HepG2 (cell line): ENCODE results near the gene TMEM235. TPM values are rescaled to one million over a fixed set of nuclear protein-coding genes. Genes with fewer than 3 reads are reported as not detected.

Source experiments
- BHLHE40 ChIP-seq: IDR thresholded peaks from 2 replicates; pipeline ENCODE4 v1.6.1; 2011; ENCODE audit warnings: low read length, improper control_type of control experiment
- CEBPZ ChIP-seq: IDR thresholded peaks from 2 replicates; pipeline ENCODE4 v1.6.1; 2012; ENCODE audit warnings: low read length, improper control_type of control experiment
- FOSL1 ChIP-seq: sonication (generic); formaldehyde crosslinking; IDR thresholded peaks from 2 replicates; pipeline ENCODE4 v1.9.0; 2021; ENCODE audit warnings: missing genetic modification reagents, borderline replicate concordance
- FOXK2 ChIP-seq: fragments of 450-650 bp; IDR thresholded peaks from 2 replicates; pipeline ENCODE4 v1.6.1; 2016
- NFIC ChIP-seq: IDR thresholded peaks from 2 replicates; pipeline ENCODE4 v1.6.1; 2012; ENCODE audit warnings: mild to moderate bottlenecking, low read length, inconsistent platforms
- TGIF2 ChIP-seq: IDR thresholded peaks from 2 replicates; pipeline ENCODE4 v1.6.1; 2016; ENCODE audit warnings: control low read depth, missing compliant biosample characterization
- TIGD3 ChIP-seq: sonication (generic); formaldehyde crosslinking; IDR thresholded peaks from 2 replicates; pipeline ENCODE4 v1.5.1; 2020; ENCODE audit warnings: mild to moderate bottlenecking, missing genetic modification reagents, borderline replicate concordance
- ZHX2 ChIP-seq, 2 experiments: sonication (generic) in 1 of 2; formaldehyde crosslinking in 1 of 2; IDR thresholded peaks; 2 replicates each; pipeline versions ENCODE4 v1.6.1 to v1.9.0; 2014 to 2022; ENCODE audit warnings: antibody characterized with exemption in 1 of 2, borderline replicate concordance in 1 of 2, inconsistent platforms in 1 of 2, low read depth in 1 of 2, missing genetic modification reagents in 1 of 2
- ZMYM4 ChIP-seq: sonication (generic); formaldehyde crosslinking; IDR thresholded peaks from 2 replicates; pipeline ENCODE4 v1.8.1; 2023; ENCODE audit warnings: mild to moderate bottlenecking, missing genetic modification reagents
- ZNF468 ChIP-seq: sonication (generic); formaldehyde crosslinking; IDR thresholded peaks from 2 replicates; pipeline ENCODE4 v1.8.0; 2022; ENCODE audit warnings: mild to moderate bottlenecking, moderate library complexity, missing genetic modification reagents
- ZNF619 ChIP-seq: sonication (generic); formaldehyde crosslinking; IDR thresholded peaks from 2 replicates; pipeline ENCODE4 v1.4.0; 2020; ENCODE audit warnings: mild to moderate bottlenecking, missing genetic modification reagents
- ZNF839 ChIP-seq: sonication (generic); formaldehyde crosslinking; IDR thresholded peaks from 2 replicates; pipeline ENCODE4 v1.4.0; 2020; ENCODE audit warnings: missing genetic modification reagents, mild to moderate bottlenecking, borderline replicate concordance
- ZUFSP ChIP-seq: sonication (generic); formaldehyde crosslinking; IDR thresholded peaks from 2 replicates; pipeline ENCODE4 v1.9.0; 2021; ENCODE audit warnings: missing genetic modification reagents, mild to moderate bottlenecking, borderline replicate concordance
- polyA plus RNA-seq, 8 experiments: library from polyadenylated mRNA; depleted of rRNA in 3 of 8; stranded (reverse) in 7 of 8; unstranded in 1 of 8; fragments of >200 nt; fragmentation: Illumina TruSeq in 4 of 8; extraction: Trizol in 4 of 8; gene quantifications; 2 replicates each; pipeline versions ENCODE4 v1.2.1 to v1.2.3, GENCODE V29; 2011 to 2016; ENCODE audit warnings: low read depth in 4 of 8, missing spikeins in 1 of 8, mixed read lengths in 1 of 8; ENCODE audit not compliant: insufficient read depth in 1 of 8
- total RNA-seq, 5 experiments: library from RNA; depleted of rRNA; stranded (reverse); fragments of >200 nt; fragmentation: Illumina TruSeq; extraction: Trizol; gene quantifications; 2 replicates each; pipeline ENCODE4 v1.2.3, GENCODE V29; 2016; ENCODE audit warnings: low read depth in 1 of 5

Gene TMEM235
- total and polyA plus RNA-seq, 2 of the 13 experiments (the other 11 are each of a cell fraction or from before 2014, with no cell fraction given), result not detected

- no peak for TF ChIP-seq TIGD3
- TF ChIP-seq BHLHE40, result peak; percentile 58; the same call in 1 of the 2 replicates
- no peak for TF ChIP-seq ZNF468
- TF ChIP-seq CEBPZ, result no peak
- TF ChIP-seq ZNF619 (CRISPR knock-in tag), result peak; percentile 64; the same call in 1 of the 2 replicates
- TF ChIP-seq NFIC, result no peak
- TF ChIP-seq ZNF839 (CRISPR knock-in tag), result no peak
- no peak for TF ChIP-seq ZUFSP (CRISPR knock-in tag)
- TF ChIP-seq FOSL1 (CRISPR knock-in tag), result no peak
- TF ChIP-seq ZMYM4 (CRISPR knock-in tag), result peak; percentile 69; the same call in 1 of the 2 replicates
- TF ChIP-seq TGIF2 (CRISPR knock-in tag), result no peak
- no peak for TF ChIP-seq FOXK2
- TF ChIP-seq ZHX2 (IDR thresholded peaks at IDR 0.05; ENCODE audit: low read depth), result no peak
- no peak for TF ChIP-seq ZHX2 (CRISPR knock-in tag; IDR thresholded peaks at IDR 0.05; ENCODE audit: borderline replicate concordance)
These were observed 19.7 kb downstream of the TMEM235 start (continued) for GRCh38 chr17:78250891-78251772.
